Activated CD8-positive, alpha-beta memory T cell treated with anti-CD3 and anti-CD28 coated beads, Interleukin-2, amount 10 ng/mL, durations not matched to agents 7 days and 5 days (primary cell): ENCODE data around the gene OAT. TPM values are rescaled to one million over a fixed set of nuclear protein-coding genes. Genes with fewer than 3 reads are reported as not detected.

Source experiments
- ATAC-seq: fragments of 150-1000 bp; cut with Tn5 transposase; one replicate; pipeline ENCODE4 v1.10.0; 2021; ENCODE audit warnings: moderate library complexity
- CTCF ChIA-PET: fragments of 350-600 bp; sonication (Branson Sonifier 250); formaldehyde crosslinking; loops from one replicate; lab custom pipeline; 2021; ENCODE audit warnings: antibody characterized with exemption; lab: Charles Lee
- DNase-seq: peaks from one replicate; pipeline ENCODE4 v3.0.0-alpha.2; 2020
- H3K27ac Mint-ChIP-seq: one replicate; pipeline ENCODE4 v1.8.0; 2021; ENCODE audit warnings: mild to moderate bottlenecking, mixed read lengths
- H3K27me3 Mint-ChIP-seq: one replicate; pipeline ENCODE4 v1.8.0; 2021; ENCODE audit warnings: mixed read lengths
- H3K36me3 Mint-ChIP-seq: one replicate; pipeline ENCODE4 v1.8.0; 2021; ENCODE audit warnings: mild to moderate bottlenecking, mixed read lengths
- H3K4me1 Mint-ChIP-seq: one replicate; pipeline ENCODE4 v1.8.0; 2021; ENCODE audit warnings: mixed read lengths
- H3K4me3 Mint-ChIP-seq: one replicate; pipeline ENCODE4 v1.8.0; 2021; ENCODE audit warnings: mild to moderate bottlenecking, moderate library complexity, mixed read lengths
- H3K9me3 Mint-ChIP-seq: one replicate; pipeline ENCODE4 v1.8.0; 2022; ENCODE audit warnings: low read depth, mixed read lengths
- total RNA-seq, 2 experiments: library from RNA; stranded (reverse); gene quantifications; one replicate each; pipeline ENCODE4 v1.2.3, GENCODE V29; 2021

Gene OAT
- total RNA-seq, 2 experiments from 2014 or later: 18.7 to 32.3 TPM

DNA sequence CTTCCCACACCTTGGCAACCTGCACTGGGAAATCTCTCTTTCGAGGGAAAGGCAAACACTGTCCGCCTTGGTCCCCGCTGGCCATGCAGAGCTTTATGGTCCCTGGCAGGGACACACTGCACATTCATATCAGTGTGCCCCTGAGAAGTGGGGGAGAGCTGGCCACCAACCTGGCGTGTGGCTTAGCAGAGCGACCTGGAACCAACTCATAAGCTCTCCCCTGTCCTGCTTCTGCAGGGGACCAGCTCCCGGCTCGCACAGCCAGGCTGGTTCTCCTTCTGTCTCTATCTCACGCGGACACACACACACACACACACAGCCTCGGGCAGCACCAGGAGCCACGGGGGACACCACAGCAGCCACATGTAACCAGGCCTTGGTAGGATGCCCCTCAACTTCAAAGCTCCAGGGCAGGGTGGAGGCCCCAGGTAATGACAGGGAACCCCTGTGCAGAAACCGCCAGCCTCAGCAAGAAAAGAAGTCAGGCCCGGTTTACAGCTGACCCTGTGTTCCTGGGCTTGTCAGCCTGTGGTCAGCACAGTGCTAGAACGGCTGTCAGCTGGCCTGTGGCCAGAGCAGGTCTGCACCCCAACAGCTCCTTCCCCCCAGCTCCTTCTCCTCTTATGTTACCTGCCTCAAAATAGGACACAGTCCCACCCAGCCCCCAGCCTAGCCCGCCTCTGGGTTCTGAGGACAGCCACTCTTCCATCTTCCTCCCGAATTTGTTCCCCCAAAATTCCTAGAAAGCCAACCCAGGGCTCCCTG is 69.3 kb downstream of the OAT start:
- no peak overlapping the region for H3K27ac Mint-ChIP-seq
- H3K4me1 Mint-ChIP-seq: peaks cover 2% of the 10 kb centered on the region
- H3K4me3 Mint-ChIP-seq: no peak overlapping the region
- no peaks in the 10 kb centered on the region for H3K9me3 Mint-ChIP-seq
- no peaks in the 10 kb centered on the region for H3K36me3 Mint-ChIP-seq
- DNase-seq: no peak
- H3K27me3 Mint-ChIP-seq: no peaks in the 10 kb centered on the region
- ATAC-seq: no peak
- CTCF ChIA-PET: interaction anchor here (0.6 kb wide), 1 partner anchor 40 kb away, joined by 3 read pairs; no protein-coding TSS in a partner anchor

DNA sequence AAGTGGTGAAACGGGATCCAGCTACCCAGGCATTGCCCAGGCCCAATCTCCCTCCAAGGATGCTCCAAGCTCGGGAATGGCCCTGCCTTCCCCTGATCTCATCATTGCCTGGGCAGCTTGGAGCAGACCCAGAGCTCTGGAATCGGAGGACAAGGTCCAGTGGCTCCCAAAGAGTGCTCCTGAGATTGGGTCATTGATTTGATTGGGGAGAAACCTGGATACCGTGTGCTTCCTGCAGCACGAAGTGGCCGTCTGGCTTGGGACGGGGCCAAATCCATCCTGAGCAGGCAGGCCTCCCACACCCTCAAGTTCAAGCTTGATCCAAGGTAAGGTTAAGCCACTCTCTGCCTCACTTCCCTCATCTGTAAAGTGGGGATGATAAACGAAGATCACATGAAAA is 69.9 kb downstream of the OAT start:
- Mint-ChIP-seq H3K9me3 (no peaks in the 10 kb centered on the region), H3K4me3 (no peak overlapping the region)

DNA sequence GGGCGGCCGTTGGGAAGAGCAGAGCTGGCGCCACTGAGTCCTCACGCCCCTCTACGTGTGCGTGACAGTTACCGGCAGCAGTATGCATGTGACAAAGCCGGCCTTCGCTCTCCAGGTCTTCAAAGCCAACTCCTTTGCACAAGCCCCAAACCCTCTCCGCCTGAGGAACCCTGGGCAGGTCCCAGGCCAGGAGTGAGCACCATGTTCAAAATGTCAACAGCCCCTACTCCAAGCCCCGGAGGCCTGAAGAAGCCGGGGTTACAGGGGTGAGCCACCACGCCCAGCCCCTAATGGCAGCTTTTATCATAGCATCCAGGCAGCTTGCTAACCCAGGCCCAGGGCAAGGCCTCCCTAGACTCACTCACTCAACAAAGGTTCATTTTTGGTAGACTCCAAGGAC is 70.8 kb downstream of the OAT start:
- no peak for ATAC-seq
- Mint-ChIP-seq H3K4me1 (no peaks in the 10 kb centered on the region), H3K27ac (no peak overlapping the region), H3K4me3 (no peak overlapping the region), H3K36me3 (no peaks in the 10 kb centered on the region), H3K9me3 (no peaks in the 10 kb centered on the region), H3K27me3 (no peaks in the 10 kb centered on the region)
- CTCF ChIA-PET: no interaction called here
- no peak for DNase-seq

More for the DNA sequence above, 69.9 kb downstream of the OAT start:
- no peaks in the 10 kb centered on the region for H3K36me3 Mint-ChIP-seq
- H3K27ac Mint-ChIP-seq: no peak overlapping the region
- DNase-seq (no peak), ATAC-seq (no peak)
- H3K27me3 Mint-ChIP-seq: no peaks in the 10 kb centered on the region
- CTCF ChIA-PET: no interaction called here
- no peaks in the 10 kb centered on the region for H3K4me1 Mint-ChIP-seq

Other genes with a start within 250 kb of the OAT start
- gene NKX1-2, start 31.1 kb upstream of the OAT start, total RNA-seq: not detected
- gene LHPP, start 42.9 kb upstream of the OAT start, total RNA-seq: 10 to 100 TPM; 10.6 to 16.7 TPM